GM21367 (cell line): ENCODE data around the gene ZMIZ2.
"Not testable (repeated sequence)": the region's sequence is repeated elsewhere in the genome, so short reads cannot be mapped to it uniquely, and the experiment has no call there.

Source experiments
- ATAC-seq: cut with Tn5 transposase; IDR thresholded peaks from one replicate; pipeline ENCODE4 v1.9.1; 2021; ENCODE audit not compliant: unreplicated experiment

The ZMIZ2 gene, protein sequence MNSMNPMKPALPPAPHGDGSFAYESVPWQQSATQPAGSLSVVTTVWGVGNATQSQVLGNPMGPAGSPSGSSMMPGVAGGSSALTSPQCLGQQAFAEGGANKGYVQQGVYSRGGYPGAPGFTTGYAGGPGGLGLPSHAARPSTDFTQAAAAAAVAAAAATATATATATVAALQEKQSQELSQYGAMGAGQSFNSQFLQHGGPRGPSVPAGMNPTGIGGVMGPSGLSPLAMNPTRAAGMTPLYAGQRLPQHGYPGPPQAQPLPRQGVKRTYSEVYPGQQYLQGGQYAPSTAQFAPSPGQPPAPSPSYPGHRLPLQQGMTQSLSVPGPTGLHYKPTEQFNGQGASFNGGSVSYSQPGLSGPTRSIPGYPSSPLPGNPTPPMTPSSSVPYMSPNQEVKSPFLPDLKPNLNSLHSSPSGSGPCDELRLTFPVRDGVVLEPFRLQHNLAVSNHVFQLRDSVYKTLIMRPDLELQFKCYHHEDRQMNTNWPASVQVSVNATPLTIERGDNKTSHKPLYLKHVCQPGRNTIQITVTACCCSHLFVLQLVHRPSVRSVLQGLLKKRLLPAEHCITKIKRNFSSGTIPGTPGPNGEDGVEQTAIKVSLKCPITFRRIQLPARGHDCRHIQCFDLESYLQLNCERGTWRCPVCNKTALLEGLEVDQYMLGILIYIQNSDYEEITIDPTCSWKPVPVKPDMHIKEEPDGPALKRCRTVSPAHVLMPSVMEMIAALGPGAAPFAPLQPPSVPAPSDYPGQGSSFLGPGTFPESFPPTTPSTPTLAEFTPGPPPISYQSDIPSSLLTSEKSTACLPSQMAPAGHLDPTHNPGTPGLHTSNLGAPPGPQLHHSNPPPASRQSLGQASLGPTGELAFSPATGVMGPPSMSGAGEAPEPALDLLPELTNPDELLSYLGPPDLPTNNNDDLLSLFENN

DNA sequence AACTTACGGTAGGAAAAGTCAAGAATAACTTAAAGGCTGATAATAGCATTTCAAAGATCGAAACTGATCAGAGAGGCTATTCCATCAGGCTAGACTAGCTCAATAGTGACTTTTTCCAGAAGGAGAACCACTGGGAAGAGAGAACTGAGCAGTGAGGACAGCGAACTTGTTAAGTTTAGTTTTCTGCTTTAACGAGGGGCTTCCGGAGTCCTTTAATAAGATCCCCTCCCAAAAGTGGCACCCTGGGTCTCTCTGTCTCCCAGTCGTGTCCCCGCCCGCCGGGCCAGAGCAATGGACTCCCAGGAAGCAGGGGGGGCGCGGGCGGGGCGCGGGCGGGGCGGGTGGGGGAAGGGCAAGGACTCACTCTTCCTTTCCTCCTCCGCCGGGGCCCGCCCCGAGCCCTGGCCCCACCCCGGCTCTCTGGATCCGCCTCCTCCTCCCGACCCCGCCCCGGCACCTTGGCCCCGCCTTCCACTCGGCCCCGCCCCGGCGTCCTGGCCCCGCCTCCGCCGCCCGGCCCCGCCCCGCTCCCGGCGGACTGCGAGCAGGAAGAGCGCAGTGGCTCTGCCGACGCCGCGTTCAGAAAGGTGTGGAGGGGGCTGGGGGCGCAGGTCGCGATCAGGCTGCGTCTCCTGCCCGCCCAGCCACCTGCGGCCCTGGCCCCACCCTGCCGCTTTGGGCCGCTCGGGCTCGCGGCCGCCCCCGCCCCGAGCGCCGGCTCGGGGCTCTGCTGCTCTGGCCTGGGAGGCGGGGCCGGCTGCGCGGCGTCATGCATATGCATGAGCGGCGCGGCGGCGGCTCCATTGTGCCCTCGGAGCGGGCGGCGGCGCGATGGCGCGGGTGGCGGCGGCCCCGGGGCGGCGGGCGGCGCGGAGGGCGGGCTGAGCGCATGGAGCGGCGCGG lies at the start of gene ZMIZ2:
ZMIZ2 (plus strand) TSS at position 803 of the 903 bp plus-strand sequence. CDS start 7,403 bp downstream, outside the sequence.
- ATAC-seq: peak; percentile 53

DNA sequence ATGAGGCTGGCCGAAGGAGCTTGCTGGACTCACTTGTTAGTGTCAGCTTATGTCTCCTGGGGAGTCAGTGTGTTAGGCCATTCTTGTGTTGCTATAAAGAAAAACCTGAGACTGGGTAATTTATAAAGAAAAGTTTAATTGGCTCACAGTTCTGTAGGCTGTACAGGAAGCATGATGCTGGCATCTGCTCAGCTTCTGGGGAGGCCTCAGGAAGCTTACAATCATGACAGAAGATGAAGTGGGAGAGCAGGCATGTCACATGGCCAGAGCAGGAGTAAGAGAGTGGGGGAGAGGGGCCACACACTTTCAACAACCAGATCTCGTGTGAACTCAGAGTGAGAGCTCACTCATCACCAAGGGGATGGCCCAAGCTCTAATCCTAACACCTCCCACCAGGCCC lies 49.0 kb upstream of the ZMIZ2 start:
- not testable (repeated sequence) for ATAC-seq

DNA sequence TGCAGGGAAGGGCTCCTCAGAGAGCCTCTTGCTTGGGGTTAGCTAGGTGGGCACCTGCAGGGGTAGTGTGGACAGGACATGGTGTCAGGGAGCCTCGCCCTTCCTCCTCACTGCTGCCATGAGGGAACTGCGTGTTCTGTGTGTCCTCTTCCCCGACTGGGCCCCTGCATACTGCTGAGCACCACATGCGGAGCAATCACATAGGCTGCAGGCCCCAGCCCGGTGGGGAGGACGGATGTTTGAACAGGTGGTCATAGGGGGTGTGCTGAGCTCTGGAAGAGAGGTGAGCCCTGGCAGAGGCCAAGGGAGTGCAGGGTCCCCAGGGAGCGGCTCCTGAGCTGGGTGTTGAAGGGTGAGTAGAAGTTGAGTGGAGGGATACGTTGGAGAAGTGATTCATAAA lies 48.3 kb upstream of the ZMIZ2 start:
- ATAC-seq: no peak

DNA sequence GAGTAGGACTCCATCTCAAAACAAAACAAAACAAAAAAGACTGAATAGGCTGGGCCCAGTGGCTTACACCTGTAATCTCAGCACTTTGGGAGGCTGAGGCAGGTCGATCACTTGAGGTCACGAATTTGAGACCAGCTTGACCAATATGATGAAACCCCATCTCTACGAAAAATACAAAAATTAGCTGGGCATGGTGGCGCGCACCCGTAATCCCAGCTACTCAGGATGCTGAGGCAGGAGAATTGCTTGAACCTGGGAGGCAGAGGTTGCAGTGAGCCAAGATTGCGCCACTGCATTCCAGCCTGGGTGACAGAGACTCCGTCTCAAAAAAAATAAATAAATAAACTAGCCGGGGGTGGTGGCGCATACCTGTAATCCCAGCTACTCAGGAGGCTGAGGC lies 45.3 kb upstream of the ZMIZ2 start:
- ATAC-seq: not testable (repeated sequence)

DNA sequence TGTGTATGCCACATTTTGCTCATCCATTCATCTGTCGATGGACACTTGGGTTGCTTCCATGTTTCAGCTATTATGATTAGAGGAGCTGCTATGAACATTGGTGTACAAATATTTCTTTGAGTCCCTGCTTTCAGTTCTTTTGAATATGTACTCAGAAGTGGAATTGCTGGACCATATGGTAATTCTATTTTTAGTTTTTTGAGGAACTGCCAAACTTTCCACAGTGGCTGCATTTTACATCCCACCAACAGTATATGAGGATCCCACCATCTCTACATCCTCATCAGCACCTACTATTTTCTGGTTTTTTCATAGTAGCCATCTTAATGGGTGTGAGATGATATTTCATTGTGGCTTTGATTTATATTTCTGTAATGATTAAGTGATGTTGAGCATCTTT lies 44.7 kb upstream of the ZMIZ2 start:
- no peak for ATAC-seq

DNA sequence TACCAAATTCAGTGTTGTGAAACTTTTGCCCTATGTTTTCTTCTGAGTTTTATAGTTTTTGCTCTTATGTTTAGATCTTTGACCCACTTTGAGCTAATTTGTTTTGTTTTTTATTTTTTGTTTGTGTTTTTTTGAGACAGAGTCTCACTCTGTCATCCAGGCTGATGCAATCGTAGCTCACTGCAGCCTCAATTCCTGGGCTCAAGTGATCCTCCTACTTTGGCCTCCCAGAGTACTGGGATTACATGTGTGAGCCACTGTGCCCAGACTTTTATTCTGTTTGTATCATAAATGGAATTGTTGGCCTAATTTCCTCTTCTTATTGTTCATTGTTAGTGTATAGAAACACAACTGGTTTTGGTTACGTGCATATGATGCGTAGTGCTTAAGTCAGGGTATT lies 43.2 kb upstream of the ZMIZ2 start:
- no peak for ATAC-seq

DNA sequence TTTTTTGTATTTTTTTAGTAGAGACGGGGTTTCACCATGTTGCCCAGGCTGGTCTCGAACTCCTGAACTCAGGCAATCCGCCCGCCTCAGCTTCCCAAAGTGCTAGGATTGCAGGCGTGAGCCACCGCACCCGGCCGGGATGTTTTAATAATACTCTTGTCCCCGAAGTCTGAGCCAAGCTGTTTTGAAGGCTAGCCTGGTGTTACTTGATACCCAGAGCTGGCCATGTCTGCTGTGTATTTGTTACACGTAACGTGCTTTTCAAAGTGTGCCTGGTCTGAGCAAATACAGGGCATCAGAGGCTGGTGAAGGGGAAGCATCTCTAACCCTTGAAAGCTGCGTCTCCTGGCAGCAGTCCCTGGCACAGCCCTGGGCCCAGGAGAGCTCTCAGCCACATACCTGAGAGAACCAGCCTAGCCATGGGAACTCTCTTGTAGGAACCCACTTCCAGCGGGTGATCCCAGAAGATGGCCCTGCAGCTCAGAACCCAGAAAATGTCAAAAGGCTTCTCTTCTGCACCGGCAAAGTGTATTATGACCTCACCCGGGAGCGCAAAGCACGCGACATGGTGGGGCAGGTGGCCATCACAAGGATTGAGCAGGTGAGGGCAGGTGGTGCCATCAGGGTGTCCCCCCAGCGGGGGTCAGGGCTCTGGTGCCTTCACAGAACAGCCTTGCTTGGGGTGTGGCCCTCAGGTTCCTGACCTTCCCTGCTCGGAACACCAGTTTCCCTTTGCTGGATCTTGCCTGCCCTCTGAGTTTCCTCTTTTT lies 41.7 kb upstream of the ZMIZ2 start:
- no peak for ATAC-seq

DNA sequence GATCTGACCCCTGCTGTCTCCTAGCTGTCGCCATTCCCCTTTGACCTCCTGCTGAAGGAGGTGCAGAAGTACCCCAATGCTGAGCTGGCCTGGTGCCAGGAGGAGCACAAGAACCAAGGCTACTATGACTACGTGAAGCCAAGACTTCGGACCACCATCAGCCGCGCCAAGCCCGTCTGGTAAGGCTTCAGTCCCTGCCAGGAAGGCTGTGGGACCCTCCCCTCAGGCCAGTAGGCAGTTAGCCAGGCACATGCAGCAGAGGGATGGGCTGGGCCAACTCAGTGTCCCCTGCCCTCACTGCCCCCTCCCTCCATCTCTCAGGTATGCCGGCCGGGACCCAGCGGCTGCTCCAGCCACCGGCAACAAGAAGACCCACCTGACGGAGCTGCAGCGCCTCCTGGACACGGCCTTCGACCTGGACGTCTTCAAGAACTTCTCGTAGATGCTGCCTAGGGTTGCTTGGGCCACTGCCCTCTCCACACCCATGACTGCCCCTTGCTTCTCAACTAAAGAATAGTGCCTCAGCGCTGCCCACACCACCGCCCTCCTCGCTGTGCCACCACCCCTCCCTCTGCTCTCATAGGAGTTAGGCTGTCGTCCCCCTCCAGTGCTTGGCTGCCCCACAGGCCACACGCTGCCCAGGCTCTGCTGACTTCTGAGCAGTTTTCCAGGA lies 41.0 kb upstream of the ZMIZ2 start:
- ATAC-seq: no peak

DNA sequence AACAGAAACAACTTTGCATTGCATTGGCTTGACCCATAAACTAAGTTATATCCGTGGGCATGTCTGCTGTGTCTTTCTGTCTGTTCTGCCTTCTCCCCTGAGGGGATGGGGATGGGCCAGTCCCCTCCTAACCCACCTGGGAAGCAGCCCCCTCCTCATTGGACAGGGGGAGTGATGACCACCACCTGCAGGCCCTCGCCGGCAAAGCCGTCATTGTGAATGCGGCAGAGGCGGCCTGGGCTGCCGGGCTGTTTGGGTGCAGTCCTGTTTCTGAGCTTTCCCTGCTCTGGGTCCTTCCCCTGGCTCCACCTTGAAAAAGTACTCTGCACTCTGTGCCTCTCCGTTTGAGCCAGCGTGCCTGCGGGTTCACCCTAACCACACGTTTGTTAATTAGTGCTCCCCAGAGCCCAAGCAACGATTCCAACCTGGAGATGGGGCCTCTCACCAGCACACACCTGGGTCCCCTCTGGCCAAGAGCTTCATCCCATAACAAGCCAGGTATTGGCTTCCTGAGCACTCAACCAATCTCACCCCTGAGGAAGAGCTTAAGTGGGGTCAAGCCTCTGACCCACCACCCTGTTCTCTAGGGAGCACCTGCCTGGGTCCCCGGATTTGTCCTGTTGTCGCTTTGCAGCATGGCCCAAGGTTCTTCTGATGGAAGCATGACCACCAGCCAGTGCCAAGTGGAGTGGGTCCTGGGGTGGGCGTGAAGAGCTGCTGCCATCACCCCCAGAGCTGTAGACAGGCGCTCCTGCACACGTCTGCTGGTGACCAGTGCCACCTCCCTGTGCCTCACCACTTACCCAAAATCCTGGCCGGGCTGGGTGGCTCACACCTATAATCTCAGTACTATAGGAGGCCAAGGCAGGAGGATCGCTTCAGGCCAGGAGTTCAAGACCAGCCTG lies 39.4 kb upstream of the ZMIZ2 start:
- no peak for ATAC-seq

DNA sequence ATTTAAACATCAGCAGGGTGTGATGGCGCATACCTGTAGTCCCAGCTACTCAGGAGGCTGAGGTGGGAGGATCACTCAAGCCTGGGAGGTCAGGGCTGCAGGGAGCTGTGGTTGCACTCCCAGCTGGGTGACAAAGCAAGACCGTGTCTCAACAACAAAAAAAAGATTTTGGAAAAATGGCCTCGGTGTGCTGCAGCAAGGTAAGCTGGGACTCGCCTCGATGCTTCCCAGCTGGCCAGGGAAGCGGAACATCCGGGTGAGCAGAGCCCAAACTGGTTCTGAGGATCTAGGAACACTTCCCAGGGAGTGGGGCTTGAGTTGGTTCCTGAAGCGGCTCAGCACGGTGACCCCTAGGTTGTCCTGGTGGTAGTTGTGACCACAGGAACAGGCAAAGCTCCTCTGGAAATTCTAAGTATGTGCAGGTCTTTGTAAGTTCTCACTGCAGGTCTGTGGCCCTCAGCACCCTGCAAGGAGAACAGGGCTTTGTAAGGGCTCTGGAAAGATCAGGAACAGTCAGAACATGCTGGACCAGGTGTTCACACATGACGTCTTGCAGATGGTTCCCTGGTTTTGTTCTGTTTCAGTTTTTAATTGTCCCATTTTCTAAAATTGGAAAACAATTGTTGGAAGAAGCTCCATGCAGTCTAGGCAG lies 38.6 kb upstream of the ZMIZ2 start:
- ATAC-seq: no peak

DNA sequence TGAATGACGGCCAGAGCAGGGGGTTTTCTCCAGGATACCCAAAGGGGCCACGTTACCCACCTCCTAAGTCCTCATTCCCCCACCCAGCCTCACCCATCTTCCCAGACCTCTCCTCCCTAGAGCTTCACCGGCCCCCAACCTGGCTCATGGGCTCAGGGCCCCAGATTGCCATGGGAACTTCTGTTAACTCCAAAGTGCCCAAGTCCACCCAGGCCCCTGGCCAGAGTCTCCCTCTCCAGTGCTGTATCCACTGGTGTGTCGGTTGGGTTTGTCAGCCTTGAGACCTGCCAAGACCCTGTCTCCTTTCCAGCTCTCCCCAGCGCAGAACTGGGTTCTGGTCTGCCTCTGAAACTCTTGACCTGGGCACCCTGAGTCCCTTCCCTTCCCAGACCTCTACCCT lies 37.1 kb upstream of the ZMIZ2 start:
- no peak for ATAC-seq

DNA sequence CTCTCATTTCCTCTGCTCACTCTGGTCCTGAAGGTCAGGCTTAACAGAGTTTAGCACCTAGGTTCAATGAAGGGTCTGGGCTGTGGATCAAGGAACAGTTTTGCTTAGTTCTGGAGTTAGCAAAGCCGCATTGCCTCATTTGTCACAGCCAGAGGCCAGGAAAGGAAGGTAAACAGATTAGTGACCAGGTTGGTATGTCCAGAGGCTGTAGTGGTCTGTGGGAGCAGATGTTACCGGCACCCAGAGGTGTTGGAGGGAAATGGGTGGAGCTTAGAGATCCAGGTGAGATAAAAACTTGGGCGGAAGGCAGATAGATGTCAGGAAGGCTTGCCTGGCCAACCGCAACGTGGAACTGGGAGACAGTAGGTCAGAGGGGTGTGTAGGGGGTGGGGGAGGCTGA lies 36.6 kb upstream of the ZMIZ2 start:
- no peak for ATAC-seq

DNA sequence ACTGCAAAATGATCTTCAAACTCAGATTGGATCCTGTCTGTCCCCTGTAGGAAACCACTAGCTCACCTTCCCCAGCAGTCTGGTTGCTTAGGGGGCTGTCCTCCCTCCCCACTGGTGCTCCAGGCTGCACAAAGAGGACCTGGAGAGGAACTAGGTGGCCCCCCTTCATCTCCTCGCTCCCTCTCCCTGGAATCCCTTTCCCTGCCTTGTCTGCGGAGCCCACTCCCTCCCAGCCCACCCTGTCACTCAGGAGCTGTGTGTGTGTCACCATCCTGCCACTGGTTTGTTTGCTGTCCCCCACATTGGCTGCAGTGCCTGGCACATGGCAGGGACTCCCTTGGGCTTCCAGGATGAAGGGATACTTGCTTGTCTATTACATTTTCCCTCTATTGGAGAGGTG lies 35.5 kb upstream of the ZMIZ2 start:
- ATAC-seq: no peak

DNA sequence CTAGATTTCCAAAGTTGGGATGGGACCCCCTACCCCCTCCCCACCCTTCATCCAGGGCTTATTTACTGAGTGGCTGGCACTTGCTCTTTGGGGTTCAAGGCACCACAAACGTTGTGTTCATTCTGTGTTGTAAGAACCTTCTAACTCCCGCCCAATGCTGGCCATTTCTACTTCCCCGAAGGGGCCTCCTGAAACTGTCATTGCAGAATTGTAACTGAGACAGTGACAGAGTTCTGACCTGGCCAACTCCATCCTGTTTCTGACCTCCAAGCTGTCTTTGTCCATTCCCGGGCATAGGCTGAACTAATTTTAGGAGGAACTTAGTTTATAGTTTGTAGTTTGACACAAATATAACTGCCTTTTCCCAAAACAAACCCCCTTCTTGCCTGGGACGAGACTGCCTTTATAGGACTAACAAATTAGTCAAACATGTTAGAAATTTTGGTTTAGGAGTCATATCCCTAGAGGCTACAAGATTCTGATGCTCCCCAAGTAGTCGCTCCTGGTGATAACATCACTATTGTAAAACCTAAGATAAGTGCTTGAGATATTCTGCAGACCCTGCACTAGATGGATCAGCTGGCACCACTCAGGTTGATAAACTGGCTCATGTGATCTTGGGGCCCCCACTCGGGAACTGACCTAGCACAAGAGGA lies 34.8 kb upstream of the ZMIZ2 start:
- no peak for ATAC-seq

DNA sequence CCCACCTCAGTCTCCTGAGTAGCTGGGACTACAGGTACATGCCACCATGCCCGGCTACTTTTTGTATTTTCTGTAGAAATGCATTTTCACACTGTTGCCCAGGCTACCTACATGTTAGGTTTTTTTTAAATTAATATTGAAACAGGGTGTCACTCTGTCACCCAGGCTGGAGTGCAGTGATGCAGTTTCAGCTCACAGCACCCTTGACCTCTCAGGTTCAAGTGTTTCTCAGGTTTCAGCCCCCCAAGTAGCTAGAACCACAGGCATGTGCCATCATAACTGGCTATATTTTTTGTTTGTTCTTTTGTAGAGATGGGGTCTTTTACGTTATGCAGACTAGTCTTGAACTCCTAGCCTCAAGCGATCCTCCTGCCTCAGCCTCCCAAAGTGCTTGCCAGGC lies 32.4 kb upstream of the ZMIZ2 start:
- ATAC-seq: no peak

DNA sequence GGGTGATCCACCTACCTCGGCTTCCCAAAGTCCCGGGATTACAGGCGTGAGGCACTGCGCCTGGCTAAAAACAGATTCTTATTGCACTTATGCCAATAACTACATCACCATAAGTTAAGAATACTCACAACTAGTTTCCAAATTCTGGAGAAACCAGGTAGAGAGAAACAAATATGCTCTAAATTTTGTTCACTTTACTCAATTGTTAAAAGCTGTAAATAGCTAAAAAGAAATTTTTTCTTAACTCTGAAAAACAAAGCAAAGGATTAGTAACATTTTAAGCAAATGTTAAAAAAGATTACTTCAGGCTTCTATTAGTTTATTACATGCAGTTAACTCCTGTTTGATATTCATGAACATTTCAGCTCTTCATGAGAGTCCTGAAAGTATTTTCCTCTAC lies 28.3 kb upstream of the ZMIZ2 start:
- ATAC-seq: no peak

DNA sequence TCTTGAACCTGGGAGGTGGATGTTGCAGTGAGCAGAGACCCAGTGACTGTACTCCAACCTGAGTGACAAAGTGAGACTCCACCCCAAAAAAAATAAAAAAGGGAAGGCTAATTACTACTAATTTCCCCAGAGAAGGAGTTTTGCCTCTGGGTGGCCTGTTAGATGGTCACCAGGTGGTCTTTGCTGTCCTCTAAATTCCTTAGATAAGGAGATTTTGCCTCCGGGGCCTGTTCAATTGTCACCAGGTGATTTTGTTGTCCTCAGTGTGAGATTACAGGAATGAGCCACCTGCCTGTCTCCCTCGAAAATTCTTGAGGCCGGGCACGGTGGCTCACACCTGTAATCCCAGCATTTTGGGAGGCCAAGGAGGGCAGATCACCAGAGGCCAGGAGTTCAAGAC lies 24.4 kb upstream of the ZMIZ2 start:
- no peak for ATAC-seq

DNA sequence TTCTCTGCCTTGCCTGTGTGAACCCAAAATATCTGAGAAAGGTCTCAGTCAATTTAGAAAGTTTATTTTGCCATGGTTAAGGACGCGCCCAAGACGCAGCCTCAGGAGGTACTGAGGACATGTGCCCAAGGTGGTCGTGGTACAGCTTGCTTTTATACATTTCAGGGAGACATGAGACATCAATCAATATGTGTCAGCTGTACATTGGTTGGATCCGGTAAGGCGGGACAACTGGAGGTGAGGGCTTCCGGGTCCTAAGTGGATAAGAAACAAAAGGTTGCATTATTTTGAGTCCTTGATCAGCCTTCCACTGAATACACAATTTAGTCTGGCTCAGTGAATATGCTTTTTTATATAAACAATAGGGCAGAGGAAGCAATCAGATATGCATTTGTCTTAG lies 22.4 kb upstream of the ZMIZ2 start:
- not testable (repeated sequence) for ATAC-seq
